Small intestine (tissue), 7 donors: Measurements from ENCODE around the gene DNAJC5G. TPM values are rescaled to one million over a fixed set of nuclear protein-coding genes. Genes with fewer than 3 reads are reported as not detected.
"Not testable (repeated sequence)": the region's sequence is repeated elsewhere in the genome, so short reads cannot be mapped to it uniquely, and the experiment has no call there.

Experiments used
- DNase-seq, 2 donors: peaks; one replicate each; pipeline versions ENCODE4 v3.0.0 to v3.0.0-alpha.2; 2013
- FAIRE-seq: peaks from 2 replicates; lab custom pipeline; 2012; peaks lifted over from hg19 to GRCh38; lab: Jason Lieb, UNC
- H3K27ac ChIP-seq, 3 donors: one replicate each; pipeline ENCODE4 v1.5.1; 2013; ENCODE audit warnings: low read length in 2 of 3, mild to moderate bottlenecking in 2 of 3, control low read depth in 1 of 3, inconsistent platforms in 1 of 3, low read depth in 1 of 3, moderate library complexity in 1 of 3
- H3K27me3 ChIP-seq, 3 donors: one replicate each; pipeline ENCODE4 v1.6.1; 2013; ENCODE audit warnings: low read length in 3 of 3, inconsistent platforms in 1 of 3; ENCODE audit not compliant: control insufficient read depth in 3 of 3, insufficient read depth in 3 of 3
- H3K36me3 ChIP-seq, 3 donors: one replicate each; pipeline ENCODE4 v1.6.1; 2013; ENCODE audit warnings: low read length in 3 of 3, inconsistent platforms in 1 of 3, low read depth in 1 of 3, mild to moderate bottlenecking in 1 of 3, moderate library complexity in 1 of 3; ENCODE audit not compliant: control insufficient read depth in 3 of 3, insufficient read depth in 2 of 3
- H3K4me1 ChIP-seq, 3 donors: one replicate each; pipeline ENCODE4 v1.6.1; 2013; ENCODE audit warnings: low read length in 2 of 3, inconsistent platforms in 1 of 3, low read depth in 1 of 3, mild to moderate bottlenecking in 1 of 3, moderate library complexity in 1 of 3; ENCODE audit not compliant: control insufficient read depth in 3 of 3, insufficient read depth in 2 of 3
- H3K4me3 ChIP-seq, 3 donors: one replicate each; pipeline ENCODE4 v1.5.1; 2013; ENCODE audit warnings: low read length in 3 of 3, control low read depth in 1 of 3, inconsistent platforms in 1 of 3, low read depth in 1 of 3, mild to moderate bottlenecking in 1 of 3, moderate library complexity in 1 of 3
- H3K9me3 ChIP-seq, 2 donors: one replicate each; pipeline ENCODE4 v1.6.1; 2013; ENCODE audit warnings: low read depth in 1 of 2, low read length in 1 of 2; ENCODE audit not compliant: control insufficient read depth in 2 of 2, insufficient read depth in 1 of 2
- WGBS, 3 donors: extraction: QIAGEN DNeasy Blood & Tissue Kit; methylation state at CpG; one replicate each; pipeline ENCODE4 v1.1.7; 2013; 5-methylcytosine and 5-hydroxymethylcytosine counted together
- polyA plus RNA-seq, 4 donors: library from polyadenylated mRNA; stranded (reverse) in 3 of 4; unstranded in 1 of 4; fragments of 200-250 nt in 3 of 4; fragments of 120-200 nt in 1 of 4; gene quantifications; one replicate each; pipeline versions ENCODE4 v1.2.1 to v1.2.3, GENCODE V29; 2013
- donor health status: healthy with polysubstance abuse.
- donor health status: control.
- donor health status: control.
- donor health status: Bipolar disorder and iron deficiency.
- donor health status: healthy.

Gene DNAJC5G
- polyA plus RNA-seq, 4 donors, result not detected

GRCh38 chr2:27313882-27314645 is 38.8 kb downstream of the DNAJC5G start:
- WGBS, 3 donors, result 85 to 92% (median 91%) methylated on average over 8 of the region's 8 CpGs

GRCh38 chr2:27314709-27315108 is 39.5 kb downstream of the DNAJC5G start:
- no peak overlapping the region for H3K27ac ChIP-seq
- H3K27me3 ChIP-seq, result no peaks in the 10 kb centered on the region
- peaks cover 0 to 4% (median 0%) of the 10 kb centered on the region in 3 donors for H3K4me1 ChIP-seq
- FAIRE-seq (no peak), DNase-seq (no peak)
- H3K36me3 ChIP-seq, result peaks cover 0 to 45% (median 2%) of the 10 kb centered on the region in 3 donors
- no peak overlapping the region for H3K4me3 ChIP-seq
- H3K9me3 ChIP-seq, result no peaks in the 10 kb centered on the region
- 89 to 90% (median 90%) methylated on average over 9 of the region's 9 CpGs for WGBS, 3 donors

More at GRCh38 chr2:27313882-27314645, 38.8 kb downstream of the DNAJC5G start:
- DNase-seq, result no peak
- FAIRE-seq, result no peak
- H3K36me3 ChIP-seq, result peaks cover 0 to 47% (median 2%) of the 10 kb centered on the region in 3 donors
- peaks cover 0 to 4% (median 0%) of the 10 kb centered on the region in 3 donors for H3K4me1 ChIP-seq
- H3K27me3 ChIP-seq, result no peaks in the 10 kb centered on the region
- H3K4me3 ChIP-seq, result no peak overlapping the region
- H3K27ac ChIP-seq, result no peak overlapping the region
- H3K9me3 ChIP-seq, result no peaks in the 10 kb centered on the region

DNA sequence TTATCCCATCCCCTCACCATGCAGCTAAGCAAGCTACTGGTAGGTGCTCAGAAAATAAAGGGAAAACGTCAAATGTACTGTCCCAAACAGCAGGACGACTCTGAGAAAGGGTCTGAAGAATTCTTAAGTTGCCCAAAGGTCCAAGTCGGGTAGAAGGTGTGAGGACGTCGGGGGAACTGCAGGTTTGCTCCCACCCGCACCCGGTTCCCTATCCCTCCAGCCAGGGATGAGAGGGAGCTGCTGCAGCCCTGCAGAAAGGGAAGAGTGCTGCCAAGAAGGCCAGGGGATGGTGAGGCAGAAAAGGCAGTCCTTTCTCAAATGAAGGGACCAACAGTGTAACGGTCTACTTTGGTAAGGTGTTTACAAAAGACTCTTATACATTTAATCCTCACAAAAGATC is 39.9 kb downstream of the DNAJC5G start:
- peaks cover 0 to 43% (median 2%) of the 10 kb centered on the region in 3 donors for H3K36me3 ChIP-seq
- H3K4me1 ChIP-seq, result peaks cover 0 to 4% (median 0%) of the 10 kb centered on the region in 3 donors
- H3K4me3 ChIP-seq, result no peak overlapping the region
- no peaks in the 10 kb centered on the region for H3K9me3 ChIP-seq
- DNase-seq (no peak), FAIRE-seq (no peak)
- H3K27me3 ChIP-seq, result no peaks in the 10 kb centered on the region
- H3K27ac ChIP-seq, result no peak overlapping the region
- 81 to 89% (median 85%) methylated on average over 8 of the region's 8 CpGs for WGBS, 3 donors

- DNase-seq (no peak), FAIRE-seq (no peak)
- 69 to 79% (median 78%) methylated on average over 12 of the region's 12 CpGs for WGBS, 3 donors
- no peaks in the 10 kb centered on the region for H3K27me3 ChIP-seq
- no peak overlapping the region for H3K27ac ChIP-seq
- peaks cover 0 to 16% (median 3%) of the 10 kb centered on the region in 3 donors for H3K4me1 ChIP-seq
- no peaks in the 10 kb centered on the region for H3K9me3 ChIP-seq
- peaks cover 0 to 36% (median 0%) of the 10 kb centered on the region in 3 donors for H3K36me3 ChIP-seq
- no peak overlapping the region for H3K4me3 ChIP-seq
Measured at GRCh38 chr2:27316655-27317412, 41.6 kb downstream of the DNAJC5G start.

DNA sequence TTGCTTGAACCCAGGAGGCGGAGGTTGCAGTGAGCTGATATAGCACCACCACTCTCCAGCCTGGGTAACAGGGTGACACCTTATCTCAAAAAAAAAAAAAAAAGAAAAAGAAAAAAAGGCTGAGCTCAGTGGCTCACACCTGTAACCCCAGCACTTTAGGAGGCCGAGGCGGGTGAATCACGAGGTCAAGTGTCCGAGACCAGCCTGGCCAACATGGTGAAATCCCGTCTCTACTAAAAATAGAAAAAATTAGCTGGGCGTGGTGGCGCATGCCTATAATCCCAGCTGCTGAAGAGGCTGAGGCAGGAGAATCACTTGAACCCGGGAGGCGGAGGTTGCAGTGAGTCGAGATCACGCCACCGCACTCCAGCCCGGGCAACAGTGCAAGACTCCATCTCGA is 44.6 kb downstream of the DNAJC5G start:
- 94 to 96% (median 96%) methylated on average over 15 of the region's 15 CpGs for WGBS, 3 donors
- not testable (repeated sequence) for H3K9me3 ChIP-seq, H3K27ac ChIP-seq, FAIRE-seq, DNase-seq, H3K27me3 ChIP-seq, H3K4me3 ChIP-seq
- H3K4me1 ChIP-seq, result peaks cover 3 to 22% (median 12%) of the 10 kb centered on the region in 3 donors
- H3K36me3 ChIP-seq, result peaks cover 0 to 27% (median 0%) of the 10 kb centered on the region in 3 donors

DNA sequence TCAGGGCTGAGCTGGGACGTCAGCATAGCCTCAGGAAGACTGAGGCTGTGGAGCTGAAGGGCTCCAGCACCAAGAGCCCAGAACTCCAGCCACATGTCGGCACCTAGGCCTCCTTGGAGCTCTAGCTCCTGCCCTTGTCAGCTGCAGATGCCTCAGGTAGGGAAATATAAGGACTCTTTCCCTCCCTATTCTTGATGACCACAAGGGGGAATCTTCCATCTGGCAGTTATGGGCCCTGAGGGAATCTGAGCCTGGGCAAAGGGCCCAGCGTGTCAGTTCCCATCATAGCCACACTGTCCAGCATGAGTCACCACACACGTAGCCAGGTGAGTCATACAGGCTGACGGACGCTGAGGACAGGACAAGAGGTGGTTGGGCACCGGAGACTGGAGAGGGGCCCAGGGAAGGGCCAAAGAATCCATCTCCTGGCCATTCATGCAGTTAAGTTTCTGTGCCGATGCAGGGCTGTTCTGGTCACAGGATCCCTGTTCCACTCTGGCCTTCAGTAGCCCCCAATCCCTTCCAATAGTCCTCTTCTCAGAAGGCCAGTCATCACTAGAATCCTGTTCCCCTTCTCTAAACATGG is 45.8 kb downstream of the DNAJC5G start:
- 45 to 59% (median 58%) methylated on average over 8 of the region's 8 CpGs for WGBS, 3 donors
- Histone ChIP-seq H3K27ac (peak overlapping the region in 1 of 3 donors; percentile 91), H3K36me3 (peaks cover 0 to 21% (median 2%) of the 10 kb centered on the region in 3 donors), H3K27me3 (no peaks in the 10 kb centered on the region), H3K4me3 (peak overlapping the region in 1 of 3 donors; percentile 90), H3K4me1 (peaks cover 3 to 22% (median 12%) of the 10 kb centered on the region in 3 donors), H3K9me3 (no peaks in the 10 kb centered on the region)
- FAIRE-seq, result no peak
- peak; percentile 86 to 87 for DNase-seq

DNA sequence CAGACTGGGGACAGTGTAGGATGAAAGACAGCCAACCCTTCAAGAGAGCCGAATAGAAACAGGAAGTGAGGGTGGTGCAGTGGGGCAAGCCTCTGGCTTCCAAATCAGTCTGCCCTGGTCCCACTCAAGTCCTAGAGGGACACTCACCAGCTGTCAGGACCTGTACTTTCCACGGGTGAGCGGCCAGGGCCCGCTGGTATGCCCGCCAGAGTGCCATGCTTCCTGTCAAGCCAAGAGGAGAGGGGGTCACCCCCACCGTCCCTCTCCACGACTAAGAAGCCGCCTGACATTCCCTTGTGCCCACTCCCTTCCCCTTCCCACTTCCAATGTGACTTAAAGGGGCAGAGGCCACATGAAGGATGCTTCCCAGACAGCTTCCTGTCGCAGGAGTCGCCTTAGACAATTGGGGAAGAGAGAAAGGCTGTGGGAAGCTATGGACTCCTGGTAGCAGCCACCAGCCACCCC is 47.1 kb downstream of the DNAJC5G start:
- FAIRE-seq (no peak), DNase-seq (peak in 1 of 2 donors; percentile 56)
- H3K36me3 ChIP-seq, result peaks cover 5 to 20% (median 10%) of the 10 kb centered on the region in 3 donors
- no peaks in the 10 kb centered on the region for H3K9me3 ChIP-seq
- H3K27me3 ChIP-seq, result no peaks in the 10 kb centered on the region
- H3K4me1 ChIP-seq, result peaks cover 3 to 22% (median 12%) of the 10 kb centered on the region in 3 donors
- peak overlapping the region in 2 of 3 donors; percentile 91 to 94 for H3K27ac ChIP-seq
- 1% methylated on average over 10 of the region's 10 CpGs for WGBS, 3 donors
- H3K4me3 ChIP-seq, result peak overlapping the region; percentile 75 to 90 (median 84)
